ENCODE data around the gene ZNF684.
"Not testable (repeated sequence)": the region's sequence is repeated elsewhere in the genome, so short reads cannot be mapped to it uniquely, and the experiment has no call there.

The ZNF684 gene

DNA sequence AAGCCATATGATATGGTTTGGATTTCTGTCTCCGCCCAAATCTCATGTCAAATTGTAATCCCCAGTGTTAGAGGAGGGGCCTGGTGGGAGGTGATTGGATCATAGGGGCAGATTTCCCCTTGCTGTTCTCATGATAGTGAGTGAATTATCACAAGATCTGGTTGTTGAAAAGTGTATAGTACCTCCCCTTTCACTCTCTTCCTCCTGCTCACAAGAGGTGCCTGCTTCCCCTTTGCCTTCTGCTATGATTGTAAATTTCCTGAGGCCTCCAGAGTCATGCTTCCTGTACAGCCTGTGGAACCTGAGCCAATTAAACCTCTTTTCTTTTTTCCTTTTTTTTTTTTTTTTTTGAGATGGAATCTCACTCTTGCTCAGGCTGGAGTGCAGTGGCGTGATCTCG, 43.4 kb downstream of the ZNF684 start:
- DNase-seq (ENCODE audit: low spot score) = not testable (repeated sequence)

- no peak for DNase-seq (ENCODE audit: low spot score)
Observed at GRCh38 chr1:40575336-40575735, 43.9 kb downstream of the ZNF684 start.

DNA sequence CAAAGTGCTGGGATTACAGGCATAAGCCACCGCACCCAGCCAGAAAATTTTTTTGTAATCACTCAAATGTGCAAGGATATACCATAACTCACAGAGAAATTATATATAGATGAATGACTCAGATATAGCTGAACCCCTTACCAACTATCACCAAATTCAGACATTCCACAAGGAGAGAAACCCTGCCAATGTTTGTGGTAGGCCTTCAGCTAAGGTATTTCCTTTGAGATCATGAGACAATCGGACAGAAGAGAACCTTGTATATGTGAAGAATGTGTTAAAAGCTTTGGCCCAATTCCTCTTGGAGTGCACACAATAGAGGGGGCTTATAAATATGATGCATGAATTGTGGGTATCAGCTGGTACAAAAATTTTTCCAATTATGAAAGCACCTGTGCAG, 50.7 kb downstream of the ZNF684 start:
- no peak for DNase-seq (ENCODE audit: low spot score)

- no peak for DNase-seq (ENCODE audit: low spot score)
Observed at GRCh38 chr1:40583980-40584379, 52.5 kb downstream of the ZNF684 start.

DNA sequence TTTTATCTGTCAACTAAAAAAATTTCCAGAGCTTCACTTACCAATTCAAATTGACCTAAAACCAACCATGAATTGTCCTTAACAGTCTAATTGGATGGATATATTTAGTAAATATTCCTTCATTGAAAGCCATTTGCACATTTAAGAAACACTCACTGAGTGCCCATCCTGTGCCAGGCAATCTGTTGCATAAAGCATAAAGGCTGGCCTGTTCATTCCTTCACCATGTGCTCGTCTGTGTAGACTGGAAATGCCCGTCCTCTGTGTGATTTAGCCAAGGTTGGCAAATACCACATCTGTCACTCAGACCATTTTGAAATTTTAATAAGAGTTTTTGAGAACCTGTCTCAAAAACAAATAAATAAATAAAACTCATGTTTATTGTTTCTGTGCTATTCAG, 57.1 kb downstream of the ZNF684 start:
- DNase-seq (ENCODE audit: low spot score) = no peak

GRCh38 chr1:40592107-40592803, 60.8 kb downstream of the ZNF684 start:
- no peak for DNase-seq (ENCODE audit: low spot score)

DNA sequence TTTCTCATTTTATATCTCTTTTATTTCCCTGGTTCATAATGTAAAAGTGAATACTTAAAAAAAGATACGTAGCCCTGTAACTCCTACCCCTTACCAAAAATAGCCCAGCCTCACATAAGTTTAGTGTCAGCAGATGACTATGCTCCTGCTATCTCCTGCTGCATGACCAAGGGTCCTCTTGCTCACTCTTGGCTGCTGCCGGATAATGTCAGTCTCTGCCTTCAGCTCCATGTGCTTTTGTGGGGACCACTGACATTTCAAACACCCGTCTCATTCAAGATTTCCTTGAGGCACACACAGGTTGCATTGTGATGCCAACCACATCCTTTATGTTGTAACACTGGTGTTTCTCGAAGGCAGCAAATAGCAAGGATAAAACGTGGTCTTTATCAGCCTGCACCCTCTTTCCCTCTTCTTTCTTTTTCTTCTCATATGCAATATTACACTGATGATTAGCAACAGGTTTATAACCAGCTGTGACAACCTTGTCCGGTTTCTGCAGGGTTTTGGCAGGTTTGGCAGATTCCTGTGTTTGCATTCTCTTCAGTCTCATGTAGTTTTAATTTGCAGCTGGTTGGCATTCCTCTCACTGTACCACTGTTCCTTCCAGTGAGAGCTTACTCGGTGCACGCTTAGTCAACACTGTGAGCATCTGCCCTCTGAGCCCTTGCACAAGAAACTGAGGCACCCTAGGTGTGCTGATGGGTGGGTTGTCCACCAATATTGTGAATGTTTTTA, 62.2 kb downstream of the ZNF684 start:
- no peak for DNase-seq (ENCODE audit: low spot score)

DNA sequence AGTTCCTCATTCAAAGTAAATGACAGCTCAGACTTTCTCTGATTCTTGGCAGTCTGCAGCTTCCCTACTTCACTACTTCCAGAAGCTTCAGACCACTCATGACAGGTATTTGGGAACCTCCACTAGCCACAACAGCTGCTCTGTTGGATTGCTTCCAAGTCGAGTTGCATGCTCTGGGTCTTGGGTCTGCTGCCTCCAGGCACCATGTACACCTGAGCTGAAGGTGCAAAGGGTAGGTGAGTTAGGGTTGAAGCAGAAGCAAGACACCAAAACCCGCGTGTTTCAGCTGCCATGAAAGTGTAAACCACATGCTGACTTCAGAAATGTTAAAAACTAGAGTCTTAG, 62.7 kb downstream of the ZNF684 start:
- no peak for DNase-seq (ENCODE audit: low spot score)

DNA sequence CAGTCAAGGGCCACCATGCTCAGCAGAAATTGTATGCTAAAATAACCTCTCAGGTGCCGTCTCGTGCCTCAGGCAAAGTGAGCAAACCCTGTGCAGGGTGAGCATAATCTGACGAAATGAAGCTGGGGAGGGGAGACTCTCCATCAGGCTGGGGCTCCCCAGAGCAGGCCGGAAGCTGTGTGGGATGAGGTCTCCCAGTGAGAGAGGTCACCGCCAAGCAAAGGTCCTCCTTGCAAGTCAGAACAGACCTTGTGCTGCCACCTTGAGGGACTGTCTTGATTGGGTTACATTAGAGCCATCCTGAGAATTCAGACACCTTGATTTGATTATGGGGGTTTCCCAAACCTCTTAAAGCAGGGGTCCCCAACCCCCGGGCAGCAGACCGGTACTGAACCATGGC, 64.2 kb downstream of the ZNF684 start:
- no peak for DNase-seq (ENCODE audit: low spot score)
